Measurements from ENCODE around the gene GPR22. TPM values are rescaled to one million over a fixed set of nuclear protein-coding genes. Genes with fewer than 3 reads are reported as not detected.

GPR22 gene
- total RNA-seq, 1 donor from 2014 or later: not detected

GRCh38 chr7:107461938-107462533, 7.8 kb upstream of the GPR22 start:
- Mint-ChIP-seq H3K4me1 (ENCODE audit: low read depth) (no peaks in the 10 kb centered on the region), H3K4me3 (no peak overlapping the region), H3K27ac (no peak overlapping the region), H3K27me3 (ENCODE audit: insufficient read depth) (no peaks in the 10 kb centered on the region), H3K36me3 (ENCODE audit: low read depth) (peaks cover 8% of the 10 kb centered on the region), H3K9me3 (no peaks in the 10 kb centered on the region)
- DNase-seq (ENCODE audit: low spot score): no peak
- intact Hi-C loops (cut with micrococcal nuclease): loop anchor here (10.0 kb wide), 1 partner anchor 203 kb away; the partner anchor contains the start of gene SLC26A4

GRCh38 chr7:107463139-107464078, 6.4 kb upstream of the GPR22 start:
- peak; percentile 7 for DNase-seq (ENCODE audit: low spot score)
- intact Hi-C loops (cut with micrococcal nuclease): loop anchor here (1.0 to 10.0 kb wide), 6 partner anchors 38 to 416 kb away; partner anchors contain the start of genes CBLL1 and SLC26A4
- Mint-ChIP-seq H3K27me3 (ENCODE audit: insufficient read depth) (no peaks in the 10 kb centered on the region), H3K27ac (no peak overlapping the region), H3K9me3 (no peaks in the 10 kb centered on the region), H3K36me3 (ENCODE audit: low read depth) (peaks cover 2% of the 10 kb centered on the region), H3K4me1 (ENCODE audit: low read depth) (no peaks in the 10 kb centered on the region), H3K4me3 (no peak overlapping the region)

DNA sequence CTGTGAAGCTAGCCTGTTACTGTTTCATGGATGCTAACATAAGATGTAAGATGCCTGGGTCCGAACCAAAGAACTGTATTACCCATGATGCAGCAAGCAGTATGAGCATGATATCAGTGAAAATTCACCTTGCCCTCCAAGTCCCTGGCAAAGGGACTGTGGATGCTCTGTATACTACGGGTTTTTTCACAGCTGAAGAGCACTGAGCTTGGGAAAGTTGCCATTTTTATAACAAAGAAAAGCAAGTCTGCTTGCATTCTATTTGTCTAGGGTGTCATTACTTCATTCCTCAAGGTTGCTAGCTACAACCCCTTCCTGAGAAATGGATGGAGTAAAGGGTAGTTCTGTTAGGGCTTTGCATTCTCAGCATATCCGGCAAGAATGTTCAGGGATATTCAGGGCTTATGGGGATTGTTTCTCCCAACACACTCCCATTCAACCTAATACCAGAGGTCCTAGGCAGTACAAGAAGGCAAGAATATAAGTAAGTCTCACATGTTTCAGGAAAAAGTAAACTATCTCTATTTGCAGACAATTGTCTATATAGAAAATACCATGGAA, 5.1 kb upstream of the GPR22 start:
- no peaks in the 10 kb centered on the region for H3K4me1 Mint-ChIP-seq (ENCODE audit: low read depth)
- H3K27me3 Mint-ChIP-seq (ENCODE audit: insufficient read depth): no peaks in the 10 kb centered on the region
- no peaks in the 10 kb centered on the region for H3K9me3 Mint-ChIP-seq
- H3K4me3 Mint-ChIP-seq: no peak overlapping the region
- DNase-seq (ENCODE audit: low spot score): no peak
- no peaks in the 10 kb centered on the region for H3K36me3 Mint-ChIP-seq (ENCODE audit: low read depth)
- H3K27ac Mint-ChIP-seq: no peak overlapping the region
- intact Hi-C loops (cut with micrococcal nuclease): loop anchor here (10.0 kb wide), 1 partner anchor 200 kb away; the partner anchor contains the start of gene SLC26A4

- Mint-ChIP-seq H3K9me3 (no peaks in the 10 kb centered on the region), H3K4me3 (no peak overlapping the region), H3K27ac (no peak overlapping the region), H3K4me1 (ENCODE audit: low read depth) (no peaks in the 10 kb centered on the region), H3K36me3 (ENCODE audit: low read depth) (no peaks in the 10 kb centered on the region), H3K27me3 (ENCODE audit: insufficient read depth) (no peaks in the 10 kb centered on the region)
- DNase-seq (ENCODE audit: low spot score): no peak
- intact Hi-C loops (cut with micrococcal nuclease): loop anchor here (10.0 kb wide), 1 partner anchor 197 kb away; the partner anchor contains the start of gene SLC26A4
Observed at GRCh38 chr7:107467972-107468371, 1.9 kb upstream of the GPR22 start.

GRCh38 chr7:107468824-107469223, 1.0 kb upstream of the GPR22 start:
- no peaks in the 10 kb centered on the region for H3K27me3 Mint-ChIP-seq (ENCODE audit: insufficient read depth)
- no peaks in the 10 kb centered on the region for H3K4me1 Mint-ChIP-seq (ENCODE audit: low read depth)
- intact Hi-C loops (cut with micrococcal nuclease): loop anchor here (10.0 kb wide), 1 partner anchor 196 kb away; the partner anchor contains the start of gene SLC26A4
- no peaks in the 10 kb centered on the region for H3K36me3 Mint-ChIP-seq (ENCODE audit: low read depth)
- no peak overlapping the region for H3K27ac Mint-ChIP-seq
- H3K9me3 Mint-ChIP-seq: no peaks in the 10 kb centered on the region
- DNase-seq (ENCODE audit: low spot score): no peak
- H3K4me3 Mint-ChIP-seq: no peak overlapping the region

- no peaks in the 10 kb centered on the region for H3K4me1 Mint-ChIP-seq (ENCODE audit: low read depth)
- DNase-seq (ENCODE audit: low spot score): no peak
- H3K9me3 Mint-ChIP-seq: no peaks in the 10 kb centered on the region
Observed at GRCh38 chr7:107471292-107472070, 1.6 kb downstream of the GPR22 start.

GRCh38 chr7:107472116-107472515, 2.3 kb downstream of the GPR22 start:
- intact Hi-C loops (cut with micrococcal nuclease): no loop called here
- Mint-ChIP-seq H3K36me3 (ENCODE audit: low read depth) (no peaks in the 10 kb centered on the region), H3K4me3 (no peak overlapping the region), H3K4me1 (ENCODE audit: low read depth) (no peaks in the 10 kb centered on the region), H3K27me3 (ENCODE audit: insufficient read depth) (no peaks in the 10 kb centered on the region), H3K9me3 (no peaks in the 10 kb centered on the region), H3K27ac (no peak overlapping the region)
- DNase-seq (ENCODE audit: low spot score): no peak

More at GRCh38 chr7:107471292-107472070, 1.6 kb downstream of the GPR22 start:
- no peaks in the 10 kb centered on the region for H3K36me3 Mint-ChIP-seq (ENCODE audit: low read depth)
- H3K27me3 Mint-ChIP-seq (ENCODE audit: insufficient read depth): no peaks in the 10 kb centered on the region
- no peak overlapping the region for H3K27ac Mint-ChIP-seq
- intact Hi-C loops (cut with micrococcal nuclease): no loop called here
- H3K4me3 Mint-ChIP-seq: no peak overlapping the region

DNA sequence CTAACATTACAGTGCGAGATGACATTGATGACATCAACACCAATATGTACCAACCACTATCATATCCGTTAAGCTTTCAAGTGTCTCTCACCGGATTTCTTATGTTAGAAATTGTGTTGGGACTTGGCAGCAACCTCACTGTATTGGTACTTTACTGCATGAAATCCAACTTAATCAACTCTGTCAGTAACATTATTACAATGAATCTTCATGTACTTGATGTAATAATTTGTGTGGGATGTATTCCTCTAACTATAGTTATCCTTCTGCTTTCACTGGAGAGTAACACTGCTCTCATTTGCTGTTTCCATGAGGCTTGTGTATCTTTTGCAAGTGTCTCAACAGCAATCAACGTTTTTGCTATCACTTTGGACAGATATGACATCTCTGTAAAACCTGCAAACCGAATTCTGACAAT, 4.3 kb downstream of the GPR22 start:
- Mint-ChIP-seq H3K36me3 (ENCODE audit: low read depth) (no peaks in the 10 kb centered on the region), H3K27ac (no peak overlapping the region), H3K27me3 (ENCODE audit: insufficient read depth) (no peaks in the 10 kb centered on the region), H3K4me3 (no peak overlapping the region), H3K9me3 (no peaks in the 10 kb centered on the region), H3K4me1 (ENCODE audit: low read depth) (no peaks in the 10 kb centered on the region)
- no peak for DNase-seq (ENCODE audit: low spot score)
- intact Hi-C loops (cut with micrococcal nuclease): no loop called here

DNA sequence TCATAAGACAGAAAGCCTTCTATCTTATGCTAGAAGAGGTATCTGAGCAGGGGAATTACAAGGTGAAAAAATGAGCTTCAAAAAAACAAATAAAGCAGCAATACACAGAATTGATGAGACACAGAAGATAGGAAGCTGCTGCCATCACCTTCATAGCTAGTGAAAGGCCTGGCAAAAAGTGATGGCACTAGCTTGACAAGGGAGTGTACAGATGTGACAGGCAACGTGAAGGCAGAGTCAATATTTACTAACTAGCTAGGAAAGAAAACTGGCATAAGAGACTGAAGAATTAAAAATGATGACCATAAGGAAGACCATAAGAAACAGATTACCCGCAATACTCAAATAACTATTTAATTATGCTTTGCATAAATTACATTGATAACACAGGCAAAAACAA, 9.4 kb downstream of the GPR22 start:
- Mint-ChIP-seq H3K27ac (no peak overlapping the region), H3K4me3 (no peak overlapping the region), H3K36me3 (ENCODE audit: low read depth) (no peaks in the 10 kb centered on the region), H3K4me1 (ENCODE audit: low read depth) (no peaks in the 10 kb centered on the region), H3K9me3 (no peaks in the 10 kb centered on the region), H3K27me3 (ENCODE audit: insufficient read depth) (no peaks in the 10 kb centered on the region)
- DNase-seq (ENCODE audit: low spot score): no peak
- intact Hi-C loops (cut with micrococcal nuclease): no loop called here

GRCh38 chr7:107480932-107481331, 11.1 kb downstream of the GPR22 start:
- Mint-ChIP-seq H3K4me3 (no peak overlapping the region), H3K4me1 (ENCODE audit: low read depth) (peaks cover 7% of the 10 kb centered on the region), H3K27me3 (ENCODE audit: insufficient read depth) (no peaks in the 10 kb centered on the region), H3K36me3 (ENCODE audit: low read depth) (peaks cover under 1% of the 10 kb centered on the region), H3K27ac (no peak overlapping the region), H3K9me3 (no peaks in the 10 kb centered on the region)
- DNase-seq (ENCODE audit: low spot score): no peak
- intact Hi-C loops (cut with micrococcal nuclease): no loop called here

- Mint-ChIP-seq H3K27ac (no peak overlapping the region), H3K9me3 (no peaks in the 10 kb centered on the region), H3K27me3 (ENCODE audit: insufficient read depth) (no peaks in the 10 kb centered on the region), H3K4me3 (no peak overlapping the region), H3K4me1 (ENCODE audit: low read depth) (peaks cover 15% of the 10 kb centered on the region), H3K36me3 (ENCODE audit: low read depth) (peaks cover 3% of the 10 kb centered on the region)
- intact Hi-C loops (cut with micrococcal nuclease): no loop called here
- DNase-seq (ENCODE audit: low spot score): no peak
Observed at GRCh38 chr7:107482571-107482970, 12.7 kb downstream of the GPR22 start.

GRCh38 chr7:107486041-107486440, 16.2 kb downstream of the GPR22 start:
- Mint-ChIP-seq H3K27ac (peak overlapping the region; percentile 62), H3K9me3 (no peaks in the 10 kb centered on the region), H3K4me3 (peak overlapping the region; percentile 3)

More at GRCh38 chr7:107486041-107486440, 16.2 kb downstream of the GPR22 start:
- intact Hi-C loops (cut with micrococcal nuclease): no loop called here
- DNase-seq (ENCODE audit: low spot score): no peak
- Mint-ChIP-seq H3K27me3 (ENCODE audit: insufficient read depth) (no peaks in the 10 kb centered on the region), H3K36me3 (ENCODE audit: low read depth) (peaks cover 3% of the 10 kb centered on the region), H3K4me1 (ENCODE audit: low read depth) (peaks cover 15% of the 10 kb centered on the region)
